SK-N-SH treated with all-trans-retinoic acid at 6 μM for 48 hours (cell line): ENCODE measurements around the gene PRDM5.

Experiments
- ATAC-seq: fragments of 200-7000 bp; cut with Tn5 transposase; 3 replicates; pipeline ENCODE4 v1.9.1; 2020; ENCODE audit warnings: mild to moderate bottlenecking, moderate library complexity
- BACH2 ChIP-seq: fragments of 250-450 bp; sonication (Bioruptor Pico); IDR thresholded peaks from 2 replicates; pipeline ENCODE4 v1.9.0; 2021; ENCODE audit warnings: mild to moderate bottlenecking, borderline replicate concordance
- CREB5 ChIP-seq: fragments of 250-450 bp; sonication (Bioruptor Pico); IDR thresholded peaks from 2 replicates; pipeline ENCODE4 v1.5.1; 2020; ENCODE audit warnings: low read depth, mild to moderate bottlenecking, moderate library complexity
- ISL1 ChIP-seq: fragments of 250-450 bp; sonication (Bioruptor Pico); IDR thresholded peaks from 2 replicates; pipeline ENCODE4 v2.1.2; 2022; ENCODE audit warnings: mild to moderate bottlenecking, moderate library complexity
- OSR1 ChIP-seq: fragments of 250-450 bp; sonication (Bioruptor Pico); IDR thresholded peaks from 2 replicates; pipeline ENCODE4 v1.8.0; 2022; ENCODE audit warnings: moderate library complexity, mild to moderate bottlenecking, inconsistent platforms
- PATZ1 ChIP-seq: fragments of 250-450 bp; sonication (Bioruptor Pico); IDR thresholded peaks from 2 replicates; pipeline ENCODE4 v1.8.0; 2020; ENCODE audit warnings: mild to moderate bottlenecking, moderate library complexity, borderline replicate concordance
- PPARA ChIP-seq: fragments of 250-450 bp; sonication (Bioruptor Pico); IDR thresholded peaks from 2 replicates; pipeline ENCODE4 v1.5.0; 2020; ENCODE audit warnings: mild to moderate bottlenecking, borderline replicate concordance
- RARB ChIP-seq: fragments of 250-450 bp; sonication (Bioruptor Pico); IDR thresholded peaks from 2 replicates; pipeline ENCODE4 v1.8.0; 2021; ENCODE audit warnings: mild to moderate bottlenecking, moderate library complexity
- SNAI2 ChIP-seq: fragments of 250-450 bp; sonication (Bioruptor Pico); IDR thresholded peaks from 2 replicates; pipeline ENCODE4 v1.5.0; 2020; ENCODE audit warnings: mild to moderate bottlenecking, moderate library complexity
- TCF4 ChIP-seq: fragments of 250-450 bp; sonication (Bioruptor Pico); IDR thresholded peaks from 2 replicates; pipeline ENCODE4 v1.8.0; 2021; ENCODE audit warnings: mild to moderate bottlenecking, moderate library complexity, borderline replicate concordance
- TOX ChIP-seq: fragments of 250-450 bp; sonication (Bioruptor Pico); IDR thresholded peaks from 2 replicates; pipeline ENCODE4 v1.8.0; 2021; ENCODE audit warnings: mild to moderate bottlenecking, moderate library complexity, borderline replicate concordance
- ZC3H10 ChIP-seq: fragments of 250-450 bp; sonication (Bioruptor Pico); IDR thresholded peaks from 2 replicates; pipeline ENCODE4 v1.5.1; 2021; ENCODE audit warnings: mild to moderate bottlenecking, moderate library complexity
- ZFP30 ChIP-seq: fragments of 450-650 bp; formaldehyde crosslinking; IDR thresholded peaks from 2 replicates; pipeline ENCODE4 v1.5.0; 2022; ENCODE audit warnings: mild to moderate bottlenecking, moderate library complexity
- ZNF565 ChIP-seq: fragments of 450-650 bp; formaldehyde crosslinking; conservative IDR thresholded peaks from 2 replicates; pipeline ENCODE4 v1.5.0; 2020; ENCODE audit warnings: low read depth, mild to moderate bottlenecking, moderate library complexity
- ZNF70 ChIP-seq: fragments of 450-650 bp; formaldehyde crosslinking; IDR thresholded peaks from 2 replicates; pipeline ENCODE4 v1.5.0; 2020; ENCODE audit warnings: mild to moderate bottlenecking, moderate library complexity
- ZNF8 ChIP-seq: fragments of 450-650 bp; formaldehyde crosslinking; IDR thresholded peaks from 2 replicates; pipeline ENCODE4 v1.5.0; 2020; ENCODE audit warnings: mild to moderate bottlenecking, moderate library complexity
- TF ChIP-seq, protein P1 (sequence below): fragments of 250-450 bp; sonication (Bioruptor Pico); IDR thresholded peaks from 2 replicates; pipeline ENCODE4 v1.5.1; 2021; ENCODE audit warnings: mild to moderate bottlenecking, moderate library complexity
- TF ChIP-seq, protein P2 (sequence below): fragments of 250-450 bp; sonication (Bioruptor Pico); IDR thresholded peaks from 2 replicates; pipeline ENCODE4 v1.8.0; 2021; ENCODE audit warnings: low read depth, mild to moderate bottlenecking, moderate library complexity, borderline replicate concordance
- TF ChIP-seq, protein P3 (sequence below): fragments of 250-450 bp; sonication (Bioruptor Pico); IDR thresholded peaks from 2 replicates; pipeline ENCODE4 v1.5.0; 2020; ENCODE audit warnings: mild to moderate bottlenecking, moderate library complexity

Gene PRDM5

DNA sequence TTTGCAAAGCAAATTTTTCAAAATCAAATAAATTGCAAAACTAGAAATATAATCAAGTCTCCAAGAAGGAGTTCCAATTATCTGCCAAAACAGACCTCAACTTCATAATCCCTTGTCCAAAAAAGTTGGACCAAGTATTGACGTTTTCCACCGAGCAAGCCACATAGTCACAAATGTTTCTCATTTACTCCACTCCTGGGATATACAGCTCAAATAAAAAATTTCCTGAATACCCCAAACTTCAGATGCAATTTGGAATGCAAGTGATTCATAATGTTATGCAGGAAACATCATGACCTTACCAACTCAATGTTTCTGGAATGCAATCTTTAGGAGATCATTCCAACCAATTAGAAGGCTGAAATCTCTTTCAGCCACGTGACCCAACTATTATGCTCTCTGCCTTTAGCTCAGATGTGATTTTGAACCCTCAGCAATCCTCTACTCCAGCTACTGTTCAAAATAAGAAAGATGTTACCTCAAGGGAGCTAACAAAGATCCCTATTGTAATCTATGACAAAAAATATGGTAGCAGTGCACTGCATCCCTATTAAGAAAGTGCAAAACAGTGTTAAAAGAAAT is 72.4 kb downstream of the PRDM5 start:
- ATAC-seq, result peak; percentile 96
- TF ChIP-seq, protein P1, sequence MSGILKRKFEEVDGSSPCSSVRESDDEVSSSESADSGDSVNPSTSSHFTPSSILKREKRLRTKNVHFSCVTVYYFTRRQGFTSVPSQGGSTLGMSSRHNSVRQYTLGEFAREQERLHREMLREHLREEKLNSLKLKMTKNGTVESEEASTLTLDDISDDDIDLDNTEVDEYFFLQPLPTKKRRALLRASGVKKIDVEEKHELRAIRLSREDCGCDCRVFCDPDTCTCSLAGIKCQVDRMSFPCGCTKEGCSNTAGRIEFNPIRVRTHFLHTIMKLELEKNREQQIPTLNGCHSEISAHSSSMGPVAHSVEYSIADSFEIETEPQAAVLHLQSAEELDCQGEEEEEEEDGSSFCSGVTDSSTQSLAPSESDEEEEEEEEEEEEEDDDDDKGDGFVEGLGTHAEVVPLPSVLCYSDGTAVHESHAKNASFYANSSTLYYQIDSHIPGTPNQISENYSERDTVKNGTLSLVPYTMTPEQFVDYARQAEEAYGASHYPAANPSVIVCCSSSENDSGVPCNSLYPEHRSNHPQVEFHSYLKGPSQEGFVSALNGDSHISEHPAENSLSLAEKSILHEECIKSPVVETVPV (CRISPR knock-in tag), result no peak
- no peak for TF ChIP-seq ZNF565

DNA sequence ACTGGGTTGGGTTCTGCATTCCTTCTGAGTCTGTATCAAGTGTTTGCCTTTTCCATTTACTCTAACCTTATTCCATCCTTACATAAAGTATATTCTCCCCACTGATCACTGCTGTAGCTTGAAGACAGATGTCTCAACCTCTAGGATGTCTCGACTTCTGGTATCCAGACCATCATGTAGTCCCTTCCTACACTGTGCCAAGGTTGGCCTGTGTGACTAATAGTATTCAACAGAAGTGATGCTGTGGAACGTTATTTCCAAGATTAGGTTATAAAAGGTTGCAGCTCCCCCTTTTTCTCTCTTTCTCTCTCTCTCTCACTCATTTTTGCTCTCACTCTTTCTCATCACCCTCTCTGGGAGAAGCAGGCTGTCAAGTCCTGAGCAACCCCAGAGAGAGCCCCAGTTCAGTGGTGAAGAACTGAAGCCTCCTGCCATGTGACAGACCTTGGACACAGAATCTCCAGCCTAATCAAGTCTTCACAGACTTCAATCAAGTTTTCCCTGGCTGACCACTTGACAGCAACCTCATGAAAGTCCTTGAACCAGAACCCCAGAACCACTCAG is 75.4 kb downstream of the PRDM5 start:
- ATAC-seq, result no peak
- TF ChIP-seq ISL1 (CRISPR knock-in tag) (no peak), PPARA (CRISPR knock-in tag) (no peak), ZC3H10 (CRISPR knock-in tag) (no peak), PATZ1 (no peak), ZNF8 (no peak), TCF4 (CRISPR knock-in tag) (no peak), BACH2 (CRISPR knock-in tag) (no peak), TOX (no peak), OSR1 (no peak)
- TF ChIP-seq, protein P2, sequence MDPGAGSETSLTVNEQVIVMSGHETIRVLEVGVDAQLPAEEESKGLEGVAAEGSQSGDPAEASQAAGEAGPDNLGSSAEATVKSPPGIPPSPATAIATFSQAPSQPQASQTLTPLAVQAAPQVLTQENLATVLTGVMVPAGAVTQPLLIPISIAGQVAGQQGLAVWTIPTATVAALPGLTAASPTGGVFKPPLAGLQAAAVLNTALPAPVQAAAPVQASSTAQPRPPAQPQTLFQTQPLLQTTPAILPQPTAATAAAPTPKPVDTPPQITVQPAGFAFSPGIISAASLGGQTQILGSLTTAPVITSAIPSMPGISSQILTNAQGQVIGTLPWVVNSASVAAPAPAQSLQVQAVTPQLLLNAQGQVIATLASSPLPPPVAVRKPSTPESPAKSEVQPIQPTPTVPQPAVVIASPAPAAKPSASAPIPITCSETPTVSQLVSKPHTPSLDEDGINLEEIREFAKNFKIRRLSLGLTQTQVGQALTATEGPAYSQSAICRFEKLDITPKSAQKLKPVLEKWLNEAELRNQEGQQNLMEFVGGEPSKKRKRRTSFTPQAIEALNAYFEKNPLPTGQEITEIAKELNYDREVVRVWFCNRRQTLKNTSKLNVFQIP, result no peak
- TF ChIP-seq, protein P1 (CRISPR knock-in tag), result no peak

DNA sequence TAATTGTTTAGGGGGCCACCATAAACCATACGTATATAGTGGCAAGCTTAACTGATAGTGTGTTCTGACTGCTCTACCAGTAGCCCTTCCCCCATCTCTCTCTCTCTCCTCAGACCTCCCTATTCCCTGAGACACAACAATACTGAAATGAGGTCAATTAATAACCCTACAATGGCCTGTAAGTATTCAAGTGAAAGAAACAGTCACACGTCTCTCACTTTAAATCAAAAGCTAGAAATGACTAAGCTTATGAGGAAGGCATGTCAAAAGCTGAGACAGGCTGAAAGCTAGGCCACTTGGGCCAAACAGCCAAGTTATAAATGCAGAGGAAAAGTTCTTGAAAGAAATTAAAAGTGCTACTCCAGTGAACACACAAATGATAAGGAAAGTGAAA is 78.0 kb downstream of the PRDM5 start:
- ATAC-seq, result no peak
- TF ChIP-seq PATZ1 (no peak), SNAI2 (no peak), BACH2 (CRISPR knock-in tag) (no peak), ZNF70 (CRISPR knock-in tag) (no peak), ZNF8 (no peak), ZFP30 (no peak), RARB (CRISPR knock-in tag) (no peak), CREB5 (CRISPR knock-in tag) (no peak), PPARA (CRISPR knock-in tag) (no peak)
- TF ChIP-seq, protein P3, sequence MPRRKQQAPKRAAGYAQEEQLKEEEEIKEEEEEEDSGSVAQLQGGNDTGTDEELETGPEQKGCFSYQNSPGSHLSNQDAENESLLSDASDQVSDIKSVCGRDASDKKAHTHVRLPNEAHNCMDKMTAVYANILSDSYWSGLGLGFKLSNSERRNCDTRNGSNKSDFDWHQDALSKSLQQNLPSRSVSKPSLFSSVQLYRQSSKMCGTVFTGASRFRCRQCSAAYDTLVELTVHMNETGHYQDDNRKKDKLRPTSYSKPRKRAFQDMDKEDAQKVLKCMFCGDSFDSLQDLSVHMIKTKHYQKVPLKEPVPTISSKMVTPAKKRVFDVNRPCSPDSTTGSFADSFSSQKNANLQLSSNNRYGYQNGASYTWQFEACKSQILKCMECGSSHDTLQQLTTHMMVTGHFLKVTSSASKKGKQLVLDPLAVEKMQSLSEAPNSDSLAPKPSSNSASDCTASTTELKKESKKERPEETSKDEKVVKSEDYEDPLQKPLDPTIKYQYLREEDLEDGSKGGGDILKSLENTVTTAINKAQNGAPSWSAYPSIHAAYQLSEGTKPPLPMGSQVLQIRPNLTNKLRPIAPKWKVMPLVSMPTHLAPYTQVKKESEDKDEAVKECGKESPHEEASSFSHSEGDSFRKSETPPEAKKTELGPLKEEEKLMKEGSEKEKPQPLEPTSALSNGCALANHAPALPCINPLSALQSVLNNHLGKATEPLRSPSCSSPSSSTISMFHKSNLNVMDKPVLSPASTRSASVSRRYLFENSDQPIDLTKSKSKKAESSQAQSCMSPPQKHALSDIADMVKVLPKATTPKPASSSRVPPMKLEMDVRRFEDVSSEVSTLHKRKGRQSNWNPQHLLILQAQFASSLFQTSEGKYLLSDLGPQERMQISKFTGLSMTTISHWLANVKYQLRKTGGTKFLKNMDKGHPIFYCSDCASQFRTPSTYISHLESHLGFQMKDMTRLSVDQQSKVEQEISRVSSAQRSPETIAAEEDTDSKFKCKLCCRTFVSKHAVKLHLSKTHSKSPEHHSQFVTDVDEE (CRISPR knock-in tag), result no peak
- TF ChIP-seq, protein P2, result no peak
